HepG2 (cell line): ENCODE results near the gene CSNK2B. TPM values are rescaled to one million over a fixed set of nuclear protein-coding genes. Genes with fewer than 3 reads are reported as not detected.

Experiments
- ATAC-seq: fragments of 200-7000 bp; cut with Tn5 transposase; 3 replicates; pipeline ENCODE4 v1.9.1; 2020; ENCODE audit warnings: mild to moderate bottlenecking, moderate library complexity
- BruUV-seq: library from RNA; stranded (reverse); fragments of 400-500 nt; replicated peaks from 2 replicates; lab custom pipeline; 2021; lab: Mats Ljungman, UMichigan
- CTCF ChIA-PET: fragments of 300-600 bp; formaldehyde crosslinking; extraction: SDS; loops from one replicate; lab custom pipeline; 2021; ENCODE audit warnings: low total read pairs, inconsistent platforms, low intra/inter-chr PET ratio; lab: Yijun Ruan, JAX
- POLR2A ChIA-PET: fragments of 350-600 bp; sonication (Branson Sonifier 250); formaldehyde crosslinking; loops from one replicate; lab custom pipeline; 2020; ENCODE audit warnings: antibody characterized with exemption, inconsistent platforms; lab: Yijun Ruan, JAX
- DNase-seq: peaks from one replicate; pipeline ENCODE4 v3.0.0-alpha.2; 2015; ENCODE audit warnings: low spot score
- FAIRE-seq: peaks from 3 replicates; lab custom pipeline; 2011; peaks lifted over from hg19 to GRCh38; lab: Jason Lieb, UNC
- H2AFZ ChIP-seq: one replicate; pipeline ENCODE4 v1.6.1; 2011; ENCODE audit warnings: low read length, inconsistent platforms
- H3K27ac ChIP-seq: fragments of 300-600 bp; 3 replicates; pipeline ENCODE4 v1.8.0; 2011; ENCODE audit warnings: mixed run types, mild to moderate bottlenecking, mixed read lengths, low read length, inconsistent platforms; ENCODE audit not compliant: insufficient read depth; ENCODE audit errors: extremely low read length
- H3K27me3 ChIP-seq, 2 experiments: fragments of 200-600 bp in 1 of 2; 2 replicates in 1 of 2; 3 replicates in 1 of 2; pipeline versions ENCODE4 v1.6.0 to v1.8.0; 2011; ENCODE audit warnings: low read length in 2 of 2, mild to moderate bottlenecking in 2 of 2, moderate library complexity in 2 of 2, inconsistent platforms in 1 of 2; ENCODE audit not compliant: insufficient read depth in 2 of 2, control insufficient read depth in 1 of 2
- H3K36me3 ChIP-seq, 2 experiments: fragments of 200-600 bp in 1 of 2; replicated peaks in 1 of 2; 2 replicates in 1 of 2; 3 replicates in 1 of 2; pipeline versions ENCODE4 v1.5.1 to v1.8.0; 2011; ENCODE audit warnings: low read length in 2 of 2, inconsistent platforms in 1 of 2; ENCODE audit not compliant: insufficient read depth in 2 of 2, control insufficient read depth in 1 of 2
- H3K4me1 ChIP-seq: 2 replicates; pipeline ENCODE4 v1.5.1; 2012; ENCODE audit warnings: low read length, inconsistent platforms; ENCODE audit not compliant: insufficient read depth
- H3K4me2 ChIP-seq: 2 replicates; pipeline ENCODE4 v1.6.0; 2011; ENCODE audit warnings: low read depth, low read length, inconsistent platforms
- H3K4me3 ChIP-seq, 3 experiments: fragments of 200-600 bp in 1 of 3; sonication (generic), shearing (Covaris generic) in 1 of 3; replicated peaks in 1 of 3; 2 replicates each; pipeline ENCODE4 v1.5.1; 2011 to 2016; ENCODE audit warnings: low read length in 3 of 3, inconsistent platforms in 2 of 3, low read depth in 2 of 3, mild to moderate bottlenecking in 2 of 3, control low read depth in 1 of 3, mixed read lengths in 1 of 3; ENCODE audit not compliant: insufficient read depth in 1 of 3
- H3K79me2 ChIP-seq: one replicate; pipeline ENCODE4 v1.6.1; 2011; ENCODE audit warnings: low read length, inconsistent platforms; ENCODE audit not compliant: insufficient read depth
- H3K9ac ChIP-seq: 2 replicates; pipeline ENCODE4 v1.6.0; 2011; ENCODE audit warnings: mild to moderate bottlenecking, low read depth, low read length, inconsistent platforms; ENCODE audit not compliant: insufficient read depth
- H3K9me3 ChIP-seq: 2 replicates; pipeline ENCODE4 v1.5.1; 2012; ENCODE audit warnings: mild to moderate bottlenecking, low read length
- H4K20me1 ChIP-seq: 2 replicates; pipeline ENCODE4 v1.6.0; 2011; ENCODE audit warnings: inconsistent platforms, mild to moderate bottlenecking, low read length, moderate library complexity; ENCODE audit not compliant: insufficient read depth
- AGO1 ChIP-seq: fragments of 200-400 bp; formaldehyde crosslinking; IDR thresholded peaks from 2 replicates; pipeline ENCODE4 v1.6.1; 2017; ENCODE audit warnings: mild to moderate bottlenecking, low read depth, low read length, moderate library complexity; ENCODE audit not compliant: poor library complexity, severe bottlenecking
- CBX5 ChIP-seq: sonication (generic); formaldehyde crosslinking; IDR thresholded peaks from 2 replicates; pipeline ENCODE4 v1.4.0; 2020; ENCODE audit warnings: missing genetic modification reagents, borderline replicate concordance
- FOXK1 ChIP-seq: sonication (generic); formaldehyde crosslinking; IDR thresholded peaks from 2 replicates; pipeline ENCODE4 v1.4.0; 2020; ENCODE audit warnings: low read depth, missing genetic modification reagents, borderline replicate concordance
- MAF1 ChIP-seq: sonication (generic); formaldehyde crosslinking; IDR thresholded peaks from 2 replicates; pipeline ENCODE4 v1.5.0; 2020; ENCODE audit warnings: missing genetic modification reagents, borderline replicate concordance
- NONO ChIP-seq, 2 experiments: fragments of 450-650 bp in 1 of 2; sonication (generic) in 1 of 2; formaldehyde crosslinking in 1 of 2; IDR thresholded peaks in 1 of 2; conservative IDR thresholded peaks in 1 of 2; 2 replicates each; pipeline versions ENCODE4 v1.6.1 to v1.8.0; 2017 to 2022; ENCODE audit warnings: mild to moderate bottlenecking in 1 of 2, missing genetic modification reagents in 1 of 2, moderate library complexity in 1 of 2
- PPARG ChIP-seq: conservative IDR thresholded peaks from 2 replicates; pipeline ENCODE4 v1.6.1; 2016; ENCODE audit warnings: missing biosample characterization, missing genetic modification reagents
- TMF1 ChIP-seq: sonication (generic); formaldehyde crosslinking; IDR thresholded peaks from 2 replicates; pipeline ENCODE4 v1.8.1; 2022; ENCODE audit warnings: low read depth, missing genetic modification reagents
- ZNF136 ChIP-seq: sonication (generic); formaldehyde crosslinking; IDR thresholded peaks from 2 replicates; pipeline ENCODE4 v1.8.1; 2022; ENCODE audit warnings: low read depth, mild to moderate bottlenecking, moderate library complexity, missing genetic modification reagents
- ZNF432 ChIP-seq: sonication (generic); formaldehyde crosslinking; IDR thresholded peaks from 2 replicates; pipeline ENCODE4 v1.5.0; 2020; ENCODE audit warnings: missing genetic modification reagents, mild to moderate bottlenecking, borderline replicate concordance
- ZNF572 ChIP-seq: sonication (generic); formaldehyde crosslinking; IDR thresholded peaks from 2 replicates; pipeline ENCODE4 v1.5.1; 2020; ENCODE audit warnings: mild to moderate bottlenecking, missing genetic modification reagents
- ZSCAN31 ChIP-seq: sonication (generic); formaldehyde crosslinking; IDR thresholded peaks from 2 replicates; pipeline ENCODE4 v1.5.0; 2020; ENCODE audit warnings: low read depth, mild to moderate bottlenecking, missing genetic modification reagents
- whole genome bisulfite sequencing: methylation state at CpG from one replicate; pipeline ENCODE4 v1.1.6; 2017; ENCODE audit warnings: low lambda C conversion rate; 5-methylcytosine and 5-hydroxymethylcytosine counted together
- in situ Hi-C: cut with HindIII; loops from 2 replicates; pipeline ENCODE4 v1.10.0; 2017; ENCODE audit warnings: low pct_unique_long_range_greater_than_20kb; ENCODE audit not compliant: extremely low pct_ligation_motif_present
- intact Hi-C: fragments of 100-400 bp; cut with micrococcal nuclease; formaldehyde crosslinking; loops from one replicate; pipeline ENCODE4 v1.10.0; 2022; ENCODE audit not compliant: unreplicated experiment
- polyA plus RNA-seq, 8 experiments: library from polyadenylated mRNA; depleted of rRNA in 3 of 8; stranded (reverse) in 7 of 8; unstranded in 1 of 8; fragments of >200 nt; fragmentation: Illumina TruSeq in 4 of 8; extraction: Trizol in 4 of 8; gene quantifications; 2 replicates each; pipeline versions ENCODE4 v1.2.1 to v1.2.3, GENCODE V29; 2011 to 2016; ENCODE audit warnings: low read depth in 4 of 8, missing spikeins in 1 of 8, mixed read lengths in 1 of 8; ENCODE audit not compliant: insufficient read depth in 1 of 8
- total RNA-seq, 5 experiments: library from RNA; depleted of rRNA; stranded (reverse); fragments of >200 nt; fragmentation: Illumina TruSeq; extraction: Trizol; gene quantifications; 2 replicates each; pipeline ENCODE4 v1.2.3, GENCODE V29; 2016; ENCODE audit warnings: low read depth in 1 of 5
- TF ChIP-seq, protein P1 (sequence below): sonication (generic); formaldehyde crosslinking; IDR thresholded peaks from 2 replicates; pipeline ENCODE4 v1.4.0; 2020; ENCODE audit warnings: missing genetic modification reagents, mild to moderate bottlenecking, borderline replicate concordance
- TF ChIP-seq, protein P2 (sequence below): sonication (generic); formaldehyde crosslinking; IDR thresholded peaks from 2 replicates; pipeline ENCODE4 v1.8.1; 2023; ENCODE audit warnings: mild to moderate bottlenecking, missing genetic modification reagents
- TF ChIP-seq, protein P3 (sequence below): sonication (generic); formaldehyde crosslinking; IDR thresholded peaks from 2 replicates; pipeline ENCODE4 v1.8.1; 2023; ENCODE audit warnings: mild to moderate bottlenecking, moderate library complexity, missing genetic modification reagents

Gene CSNK2B
- total and polyA plus RNA-seq, 2 of the 13 experiments (the other 11 are each of a cell fraction or from before 2014, with no cell fraction given): 111 to 296 TPM

DNA sequence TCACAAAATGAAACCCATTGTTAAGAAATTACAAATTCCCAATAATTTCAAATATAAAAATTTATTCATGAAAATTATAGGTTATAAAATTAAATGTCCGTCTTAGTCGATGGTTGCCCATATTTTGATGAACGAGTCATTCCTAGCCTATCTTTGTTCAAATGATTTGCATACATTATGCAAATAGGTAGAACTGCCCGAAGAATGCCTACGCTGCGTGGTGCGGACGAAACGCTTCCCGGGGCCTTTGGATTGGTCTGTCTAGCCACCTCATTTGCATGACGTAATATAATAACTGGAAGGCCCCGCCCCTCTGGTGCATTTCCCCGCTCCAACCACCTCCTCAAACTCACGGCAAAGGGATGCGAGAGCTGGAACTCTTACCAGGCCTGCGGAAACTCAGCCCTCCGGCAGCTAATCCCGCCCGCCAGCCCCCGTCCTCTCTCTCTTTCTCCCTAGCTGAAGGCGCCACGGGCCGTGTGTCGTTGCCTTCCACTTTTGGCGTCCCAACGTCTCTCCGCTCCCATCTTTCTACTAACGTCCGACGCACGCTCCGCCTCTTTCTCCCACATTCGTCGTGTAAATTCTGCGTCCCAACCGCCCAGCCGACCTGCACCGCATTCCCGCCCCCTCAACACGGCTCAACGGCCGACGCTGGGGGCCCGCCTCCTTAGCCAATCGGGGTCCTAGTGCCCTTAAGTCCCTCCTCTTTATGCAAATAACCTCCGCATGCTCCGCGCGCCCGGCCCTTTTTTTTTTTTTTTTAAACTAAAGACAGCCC is 45.9 kb upstream of the CSNK2B start (continued):
- peak; percentile 88 for TF ChIP-seq TMF1 (CRISPR knock-in tag)
- TF ChIP-seq, all 625 proteins: peak for 288

DNA sequence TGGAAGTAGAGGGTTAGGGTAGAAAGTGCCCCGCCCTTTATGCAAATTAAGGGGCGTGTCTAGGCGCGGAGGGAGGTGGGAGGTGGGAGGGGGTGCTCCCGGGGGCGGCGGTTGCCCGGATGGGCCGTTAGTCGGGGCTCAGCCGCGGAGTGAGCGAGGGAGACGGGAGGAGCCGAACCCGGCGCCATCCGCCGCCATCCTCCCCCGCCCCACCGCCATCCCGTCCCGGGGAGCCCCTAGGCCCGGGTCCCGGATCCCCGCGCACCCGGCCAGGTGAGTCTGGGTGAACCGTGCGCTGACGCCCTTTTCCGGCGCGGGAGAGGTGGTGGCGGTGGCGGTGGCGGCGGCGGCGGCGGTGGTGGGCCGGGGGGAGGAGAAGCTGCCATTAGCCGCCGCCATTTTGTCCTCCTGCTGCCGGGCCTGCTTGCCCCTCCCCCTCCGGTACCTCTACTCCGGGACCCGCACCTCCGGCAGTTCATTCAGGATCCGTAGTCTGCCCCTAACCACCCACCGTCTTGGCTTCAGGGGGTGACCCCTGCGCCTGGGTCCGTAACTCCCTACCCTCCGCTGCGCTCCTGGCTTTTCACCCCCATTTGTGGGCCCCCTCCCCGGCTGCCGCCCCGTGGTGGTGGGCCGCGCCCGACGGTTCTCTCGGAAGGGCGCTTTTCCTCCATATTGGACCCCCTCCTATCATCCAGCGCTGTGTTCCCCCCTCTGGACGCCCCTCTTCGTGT is 45.1 kb upstream of the CSNK2B start, which contains the start of gene PRRC2A:
Gene PRRC2A (plus strand): TSS at position 130 of the 734 bp plus-strand sequence. CDS start 2,075 bp downstream, outside the sequence.
- peak; percentile 81 for ATAC-seq
- peak within 1 kb of the TSS; percentile 98 for H3K4me2 ChIP-seq
- intact Hi-C loops: loop anchor here (1.0 to 5.0 kb wide), 2 partner anchors 32 to 47 kb away; partner anchors contain the start of genes BAG6, CSNK2B and LY6G5B
- no peaks in the 10 kb centered on the region; a peak in 1 of 5 replicates for H3K27me3 ChIP-seq
- peaks cover 11% of the 10 kb centered on the region; the same call in 1 of the 2 replicates for H4K20me1 ChIP-seq
- ChIA-PET CTCF (no interaction called here), POLR2A (interaction anchor here (0.6 to 4.8 kb wide), 15 partner anchors 9 to 186 kb away, joined by 3 to 78 read pairs (median 4); partner anchors contain the start of genes ABHD16A, APOM, BAG6 and C6orf47)
- H3K9ac ChIP-seq: peak within 1 kb of the TSS; percentile 97
- H3K27ac ChIP-seq: peak within 1 kb of the TSS; percentile 98
- WGBS: 1% methylated on average over 52 of the region's 67 CpGs
- no TSS peak for BruUV-seq
- H3K36me3 ChIP-seq: peaks cover 23 to 33% of the 10 kb centered on the region in 2 experiments
- H3K4me3 ChIP-seq: peak within 1 kb of the TSS; percentile 83 to 100 (median 99)
- peaks cover 28% of the 10 kb centered on the region for H3K4me1 ChIP-seq
- DNase-seq: no peak
- in situ Hi-C loops: no loop called here
- peaks cover 37% of the 10 kb centered on the region for H3K79me2 ChIP-seq
- no peak within 1 kb of the TSS for H2AFZ ChIP-seq
- no peaks in the 10 kb centered on the region for H3K9me3 ChIP-seq
- no peak for FAIRE-seq
- TF ChIP-seq MAF1: peak; percentile 64; the same call in 1 of the 2 replicates
- peak; percentile 37; the same call in 1 of the 2 replicates for TF ChIP-seq PPARG (CRISPR knock-in tag)
- TF ChIP-seq ZNF136 (CRISPR knock-in tag): 0 out of 2 replicates have a peak, but pooled peaks have one; percentile 53
- TF ChIP-seq, protein P1, sequence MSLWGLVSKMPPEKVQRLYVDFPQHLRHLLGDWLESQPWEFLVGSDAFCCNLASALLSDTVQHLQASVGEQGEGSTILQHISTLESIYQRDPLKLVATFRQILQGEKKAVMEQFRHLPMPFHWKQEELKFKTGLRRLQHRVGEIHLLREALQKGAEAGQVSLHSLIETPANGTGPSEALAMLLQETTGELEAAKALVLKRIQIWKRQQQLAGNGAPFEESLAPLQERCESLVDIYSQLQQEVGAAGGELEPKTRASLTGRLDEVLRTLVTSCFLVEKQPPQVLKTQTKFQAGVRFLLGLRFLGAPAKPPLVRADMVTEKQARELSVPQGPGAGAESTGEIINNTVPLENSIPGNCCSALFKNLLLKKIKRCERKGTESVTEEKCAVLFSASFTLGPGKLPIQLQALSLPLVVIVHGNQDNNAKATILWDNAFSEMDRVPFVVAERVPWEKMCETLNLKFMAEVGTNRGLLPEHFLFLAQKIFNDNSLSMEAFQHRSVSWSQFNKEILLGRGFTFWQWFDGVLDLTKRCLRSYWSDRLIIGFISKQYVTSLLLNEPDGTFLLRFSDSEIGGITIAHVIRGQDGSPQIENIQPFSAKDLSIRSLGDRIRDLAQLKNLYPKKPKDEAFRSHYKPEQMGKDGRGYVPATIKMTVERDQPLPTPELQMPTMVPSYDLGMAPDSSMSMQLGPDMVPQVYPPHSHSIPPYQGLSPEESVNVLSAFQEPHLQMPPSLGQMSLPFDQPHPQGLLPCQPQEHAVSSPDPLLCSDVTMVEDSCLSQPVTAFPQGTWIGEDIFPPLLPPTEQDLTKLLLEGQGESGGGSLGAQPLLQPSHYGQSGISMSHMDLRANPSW (CRISPR knock-in tag): 0 out of 2 replicates have a peak, but pooled peaks have one; percentile 44
- no peak for TF ChIP-seq AGO1
- TF ChIP-seq, protein P2, sequence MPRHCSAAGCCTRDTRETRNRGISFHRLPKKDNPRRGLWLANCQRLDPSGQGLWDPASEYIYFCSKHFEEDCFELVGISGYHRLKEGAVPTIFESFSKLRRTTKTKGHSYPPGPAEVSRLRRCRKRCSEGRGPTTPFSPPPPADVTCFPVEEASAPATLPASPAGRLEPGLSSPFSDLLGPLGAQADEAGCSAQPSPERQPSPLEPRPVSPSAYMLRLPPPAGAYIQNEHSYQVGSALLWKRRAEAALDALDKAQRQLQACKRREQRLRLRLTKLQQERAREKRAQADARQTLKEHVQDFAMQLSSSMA (CRISPR knock-in tag): no peak; the same call in 1 of the 2 replicates
- TF ChIP-seq FOXK1 (CRISPR knock-in tag): peak; percentile 12; the same call in 1 of the 2 replicates
- TF ChIP-seq, protein P3, sequence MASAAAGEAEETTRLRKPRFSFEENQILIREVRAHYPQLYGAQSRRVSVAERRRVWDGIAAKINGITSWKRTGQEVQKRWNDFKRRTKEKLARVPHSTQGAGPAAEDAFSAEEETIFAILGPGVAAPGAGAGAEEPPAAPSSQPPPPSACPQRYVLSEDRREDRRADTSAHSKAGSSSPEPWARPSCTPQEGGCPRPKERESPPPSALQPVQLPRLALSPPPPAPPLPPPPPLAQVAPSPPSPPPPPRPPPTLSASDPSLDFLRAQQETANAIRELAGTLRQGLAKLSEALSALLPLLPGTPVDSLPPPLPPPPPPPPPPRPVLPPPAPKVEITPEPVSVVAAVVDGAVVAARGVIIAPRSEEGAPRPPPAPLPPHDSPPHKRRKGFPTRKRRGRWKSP: no peak; the same call in 1 of the 2 replicates
- no peak for TF ChIP-seq NONO (IDR thresholded peaks at IDR 0.05)
- TF ChIP-seq NONO (CRISPR knock-in tag; conservative IDR thresholded peaks at IDR 0.05): peak; percentile 57; the same call in 1 of the 2 replicates
- 0 out of 2 replicates have a peak, but pooled peaks have one; percentile 47 for TF ChIP-seq ZNF432 (CRISPR knock-in tag)
- peak; percentile 42; the same call in 1 of the 2 replicates for TF ChIP-seq CBX5 (CRISPR knock-in tag)
- TF ChIP-seq ZSCAN31 (CRISPR knock-in tag): peak; percentile 26; the same call in 1 of the 2 replicates
- TF ChIP-seq ZNF572 (CRISPR knock-in tag): 0 out of 2 replicates have a peak, but pooled peaks have one; percentile 78
